ES-I3 (cell line): Measurements from ENCODE around the gene RAB29.

Source experiments
- H3K36me3 ChIP-seq: 2 replicates; pipeline ENCODE4 v1.6.1; 2013; ENCODE audit warnings: mild to moderate bottlenecking, low read length, control low read depth, moderate library complexity; ENCODE audit not compliant: insufficient read depth
- H3K4me1 ChIP-seq: 2 replicates; pipeline ENCODE4 v1.6.1; 2013; ENCODE audit warnings: mild to moderate bottlenecking, control low read depth, low read length; ENCODE audit not compliant: insufficient read depth
- H3K9ac ChIP-seq: 2 replicates; pipeline ENCODE4 v1.6.1; 2013; ENCODE audit warnings: low read depth, mild to moderate bottlenecking, low read length, moderate library complexity
- H3K9me3 ChIP-seq: 2 replicates; pipeline ENCODE4 v1.6.1; 2013; ENCODE audit warnings: mild to moderate bottlenecking, low read length, moderate library complexity; ENCODE audit not compliant: control insufficient read depth, insufficient read depth

RAB29 gene

DNA sequence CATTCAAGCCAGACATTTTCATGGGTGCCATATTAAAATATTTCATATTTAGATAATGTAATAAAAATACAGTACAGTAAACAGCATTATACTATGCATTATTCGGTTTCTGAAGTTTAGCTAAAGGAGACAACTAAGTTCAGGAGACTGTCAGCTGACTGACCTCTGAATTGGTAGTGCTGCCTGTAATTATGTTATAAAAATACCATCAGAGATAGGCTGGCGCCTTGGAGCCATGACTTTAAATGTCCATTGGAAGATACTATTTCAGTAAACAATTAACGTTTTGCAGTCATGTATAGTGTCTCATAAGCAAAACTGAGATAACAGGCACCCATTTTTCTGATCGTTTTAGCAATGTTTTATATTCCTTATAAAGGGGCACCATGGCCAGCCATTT lies 11.3 kb upstream of the RAB29 start:
- no peak overlapping the region for H3K9ac ChIP-seq
- H3K36me3 ChIP-seq: peaks cover 5% of the 10 kb centered on the region; the same call in 1 of the 2 replicates
- no peaks in the 10 kb centered on the region for H3K4me1 ChIP-seq
- no peaks in the 10 kb centered on the region for H3K9me3 ChIP-seq

GRCh38 chr1:205785446-205785845 lies 10.2 kb upstream of the RAB29 start:
- no peaks in the 10 kb centered on the region for H3K36me3 ChIP-seq
- H3K9me3 ChIP-seq: no peaks in the 10 kb centered on the region
- H3K4me1 ChIP-seq: no peaks in the 10 kb centered on the region
- H3K9ac ChIP-seq: no peak overlapping the region

- H3K9me3 ChIP-seq: no peaks in the 10 kb centered on the region
- H3K9ac ChIP-seq: no peak overlapping the region
- H3K36me3 ChIP-seq: no peaks in the 10 kb centered on the region
- H3K4me1 ChIP-seq: no peaks in the 10 kb centered on the region
Observed at GRCh38 chr1:205783904-205784303, 8.6 kb upstream of the RAB29 start.

- no peaks in the 10 kb centered on the region for H3K4me1 ChIP-seq
- no peaks in the 10 kb centered on the region for H3K9me3 ChIP-seq
- no peaks in the 10 kb centered on the region for H3K36me3 ChIP-seq
- H3K9ac ChIP-seq: no peak overlapping the region
Observed at GRCh38 chr1:205783433-205783795, 8.1 kb upstream of the RAB29 start.

DNA sequence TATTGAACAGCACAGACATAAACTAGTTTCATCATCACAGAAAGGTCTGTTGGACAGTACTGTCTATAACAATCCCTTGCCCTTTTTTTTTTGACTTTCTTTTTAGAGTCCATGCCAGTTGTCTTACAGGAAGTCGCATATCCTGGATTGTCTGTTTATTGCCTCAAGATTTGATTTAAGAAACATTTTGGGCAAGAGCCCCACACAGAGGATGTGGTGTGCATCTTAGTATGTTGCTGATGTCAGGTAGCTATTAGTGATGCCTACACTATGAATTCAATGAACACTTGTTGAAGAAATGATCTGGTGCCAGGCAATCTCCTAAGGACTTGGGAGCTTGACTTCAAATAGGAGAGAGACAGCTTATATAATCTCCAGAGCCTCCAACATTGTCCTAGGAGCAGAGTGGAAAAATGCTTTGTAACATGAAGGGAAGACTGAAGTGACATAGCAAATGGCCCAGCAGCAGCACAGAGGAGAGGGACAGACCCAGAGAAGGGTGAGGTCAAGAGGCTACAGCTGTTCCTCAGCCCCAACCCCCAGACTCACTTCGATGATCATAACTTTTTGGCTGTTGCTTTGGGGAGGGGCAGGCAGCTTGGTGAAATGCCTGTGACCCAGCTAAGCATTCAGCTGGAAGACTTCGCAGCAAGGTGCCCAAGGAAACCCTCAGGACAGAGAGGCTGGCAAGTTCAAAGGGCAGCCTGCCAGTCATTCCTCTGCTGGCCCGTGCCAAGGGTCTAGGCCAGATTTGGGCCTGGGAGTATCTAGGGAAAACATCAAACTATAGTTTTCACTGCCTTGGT lies 7.5 kb upstream of the RAB29 start:
- no peaks in the 10 kb centered on the region for H3K4me1 ChIP-seq

GRCh38 chr1:205780335-205780734 lies 5.1 kb upstream of the RAB29 start:
- H3K36me3 ChIP-seq: no peaks in the 10 kb centered on the region
- H3K9ac ChIP-seq: no peak overlapping the region
- H3K9me3 ChIP-seq: no peaks in the 10 kb centered on the region
- H3K4me1 ChIP-seq: no peaks in the 10 kb centered on the region

More for the DNA sequence above, 7.5 kb upstream of the RAB29 start:
- no peak overlapping the region for H3K9ac ChIP-seq
- no peaks in the 10 kb centered on the region for H3K9me3 ChIP-seq
- no peaks in the 10 kb centered on the region for H3K36me3 ChIP-seq

DNA sequence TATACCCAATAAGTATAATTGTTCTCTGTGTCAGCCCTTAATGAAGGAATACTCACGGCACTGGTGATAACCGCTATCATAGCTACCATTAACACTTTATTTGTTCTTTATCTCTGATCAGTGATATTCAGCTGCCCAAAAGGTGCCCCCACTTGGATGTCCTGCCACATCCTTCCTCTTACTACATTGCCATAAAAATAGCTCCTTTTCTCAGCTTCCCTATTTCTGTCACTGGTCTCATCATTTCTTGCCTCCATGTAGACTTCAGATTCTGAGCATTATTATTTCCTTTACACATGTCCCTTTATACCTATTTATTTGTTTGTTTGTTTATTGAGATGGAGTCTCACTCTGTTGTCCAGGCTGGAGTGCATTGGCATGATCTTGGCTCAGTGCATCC lies 2.7 kb upstream of the RAB29 start:
- H3K9me3 ChIP-seq: no peaks in the 10 kb centered on the region
- no peak overlapping the region for H3K9ac ChIP-seq

DNA sequence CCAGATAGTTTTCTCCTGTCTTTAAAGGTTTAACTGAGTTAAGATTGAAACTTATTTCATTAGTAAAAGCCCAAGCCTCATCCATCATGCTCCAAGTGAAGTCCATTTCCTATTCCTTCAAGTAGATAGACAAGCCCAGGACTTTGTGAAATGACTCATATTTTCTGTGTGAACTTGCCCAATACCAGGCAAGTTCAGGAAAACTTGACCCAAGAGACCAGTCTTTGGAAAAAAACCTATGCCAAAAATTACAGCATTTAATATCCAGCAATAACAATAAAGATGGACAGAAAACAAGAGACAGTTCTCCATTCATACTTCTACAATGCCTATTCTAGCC lies 405 bp upstream of the RAB29 start:
- Histone ChIP-seq H3K9me3 (no peaks in the 10 kb centered on the region), H3K9ac (peak overlapping the region; percentile 93; the same call in 1 of the 2 replicates), H3K4me1 (peaks cover 5% of the 10 kb centered on the region; the same call in 1 of the 2 replicates), H3K36me3 (no peaks in the 10 kb centered on the region)

More for the DNA sequence above, 2.7 kb upstream of the RAB29 start:
- no peaks in the 10 kb centered on the region for H3K36me3 ChIP-seq
- H3K4me1 ChIP-seq: peaks cover 5% of the 10 kb centered on the region; the same call in 1 of the 2 replicates

DNA sequence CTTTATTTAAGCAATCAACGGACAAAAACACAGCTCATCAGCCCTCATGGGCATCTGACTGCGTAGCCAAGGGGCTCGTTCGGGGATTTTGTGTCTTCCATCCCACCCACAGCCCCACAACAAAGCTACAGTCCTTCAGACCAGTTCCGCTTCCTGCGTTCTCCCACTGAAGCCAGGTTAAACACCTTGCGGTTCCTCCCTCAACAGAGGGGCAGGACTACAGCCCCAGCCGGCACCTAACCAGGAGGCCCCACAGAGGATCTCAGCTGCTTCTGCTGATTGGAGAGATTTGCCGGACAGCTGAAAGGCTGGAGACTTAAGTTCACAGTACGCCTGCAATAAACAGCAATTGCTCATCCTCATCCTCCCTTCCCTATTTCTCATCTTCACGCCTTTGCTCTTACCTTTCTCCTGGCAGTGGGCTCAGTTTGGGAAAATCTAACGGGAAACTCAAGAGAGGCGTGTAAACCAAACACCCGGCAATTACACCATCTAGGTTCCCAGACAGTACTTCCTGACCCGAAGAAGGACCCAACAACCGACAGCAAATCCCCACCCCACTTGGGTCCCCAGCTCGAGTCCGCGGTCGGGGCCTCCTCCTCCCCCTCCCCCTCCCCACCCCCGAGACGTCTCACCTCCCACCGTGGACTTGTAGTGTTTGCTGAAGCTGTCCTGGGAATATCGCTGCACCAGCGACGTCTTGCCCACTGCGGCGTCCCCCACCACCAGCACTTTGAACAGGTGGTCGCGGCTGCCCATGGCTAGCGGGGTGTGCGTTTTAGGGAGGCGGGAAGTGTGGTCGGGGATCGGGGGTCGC lies 876 bp downstream of the RAB29 start:
- H3K4me1 ChIP-seq: peaks cover 12% of the 10 kb centered on the region; the same call in 1 of the 2 replicates
- H3K9me3 ChIP-seq: no peaks in the 10 kb centered on the region
- no peaks in the 10 kb centered on the region for H3K36me3 ChIP-seq
- H3K9ac ChIP-seq: peak overlapping the region; percentile 93

GRCh38 chr1:205772607-205773032 lies 2.7 kb downstream of the RAB29 start:
- Histone ChIP-seq H3K36me3 (no peaks in the 10 kb centered on the region), H3K4me1 (peaks cover 12% of the 10 kb centered on the region; the same call in 1 of the 2 replicates), H3K9ac (no peak overlapping the region), H3K9me3 (no peaks in the 10 kb centered on the region)

- H3K9ac ChIP-seq: no peak overlapping the region
- peaks cover 12% of the 10 kb centered on the region; the same call in 1 of the 2 replicates for H3K4me1 ChIP-seq
- H3K36me3 ChIP-seq: no peaks in the 10 kb centered on the region
- no peaks in the 10 kb centered on the region for H3K9me3 ChIP-seq
Observed at GRCh38 chr1:205770618-205771017, 4.7 kb downstream of the RAB29 start.

GRCh38 chr1:205769641-205770365 lies 5.5 kb downstream of the RAB29 start:
- H3K9ac ChIP-seq: no peak overlapping the region
- H3K4me1 ChIP-seq: peaks cover 12% of the 10 kb centered on the region; the same call in 1 of the 2 replicates
- H3K9me3 ChIP-seq: no peaks in the 10 kb centered on the region
- H3K36me3 ChIP-seq: no peaks in the 10 kb centered on the region

DNA sequence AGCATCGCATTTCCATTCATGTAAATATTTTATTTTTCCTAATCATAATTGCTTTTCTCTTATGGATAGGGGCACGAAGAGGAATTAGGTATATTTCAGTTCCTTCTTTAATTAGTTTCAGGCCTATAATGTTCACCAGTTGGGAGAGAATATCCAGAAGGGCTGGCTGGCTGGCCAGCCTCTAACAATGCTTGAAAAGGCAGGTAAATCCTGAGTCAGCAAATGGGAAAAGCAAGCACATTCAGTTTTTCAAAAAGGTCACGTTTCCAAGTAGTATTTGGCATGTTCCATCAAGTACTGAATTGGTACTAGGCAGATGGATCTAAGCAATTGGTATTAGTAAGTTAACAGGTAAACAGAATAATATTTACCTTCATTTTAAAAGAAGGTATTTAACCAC lies 8.0 kb downstream of the RAB29 start:
- Histone ChIP-seq H3K9me3 (no peaks in the 10 kb centered on the region), H3K9ac (no peak overlapping the region), H3K4me1 (peaks cover 7% of the 10 kb centered on the region; the same call in 1 of the 2 replicates), H3K36me3 (no peaks in the 10 kb centered on the region)

GRCh38 chr1:205766570-205766969 lies 8.7 kb downstream of the RAB29 start:
- H3K4me1 ChIP-seq: peaks cover 7% of the 10 kb centered on the region; the same call in 1 of the 2 replicates
- H3K9me3 ChIP-seq: no peaks in the 10 kb centered on the region
- H3K36me3 ChIP-seq: no peaks in the 10 kb centered on the region
- no peak overlapping the region for H3K9ac ChIP-seq
